Astrocyte (in vitro differentiated cells and primary cell): ENCODE measurements around the gene ST6GALNAC3. TPM values are rescaled to one million over a fixed set of nuclear protein-coding genes. Genes with fewer than 3 reads are reported as not detected.

ENCODE experiments used
- DNase-seq: peaks from one replicate; pipeline ENCODE4 v3.0.0-alpha.2; 2010; ENCODE audit warnings: low read depth
- FAIRE-seq: peaks from 2 replicates; lab custom pipeline; 2011; peaks lifted over from hg19 to GRCh38; lab: Jason Lieb, UNC
- H2AFZ ChIP-seq: 2 replicates; pipeline ENCODE4 v1.6.0; 2012; ENCODE audit warnings: low read depth, low read length, inconsistent platforms
- H3K27ac ChIP-seq: 2 replicates; pipeline ENCODE4 v1.5.1; 2011; ENCODE audit warnings: low read depth, low read length, inconsistent platforms
- H3K27me3 ChIP-seq: 2 replicates; pipeline ENCODE4 v1.6.0; 2011; ENCODE audit warnings: low read length, inconsistent platforms; ENCODE audit not compliant: insufficient read depth
- H3K36me3 ChIP-seq: 2 replicates; pipeline ENCODE4 v1.5.1; 2011; ENCODE audit warnings: low read length, inconsistent platforms; ENCODE audit not compliant: insufficient read depth
- H3K4me1 ChIP-seq: 2 replicates; pipeline ENCODE4 v1.5.1; 2011; ENCODE audit warnings: low read length, inconsistent platforms; ENCODE audit not compliant: insufficient read depth
- H3K4me2 ChIP-seq: 2 replicates; pipeline ENCODE4 v1.6.0; 2012; ENCODE audit warnings: low read length, inconsistent platforms
- H3K4me3 ChIP-seq: 2 replicates; pipeline ENCODE4 v1.5.1; 2011; ENCODE audit warnings: low read depth, mild to moderate bottlenecking, low read length, inconsistent platforms; ENCODE audit not compliant: insufficient read depth
- H3K79me2 ChIP-seq: 2 replicates; pipeline ENCODE4 v1.6.0; 2012; ENCODE audit warnings: mild to moderate bottlenecking, low read length, inconsistent platforms; ENCODE audit not compliant: insufficient read depth
- H3K9ac ChIP-seq: 2 replicates; pipeline ENCODE4 v1.6.0; 2012; ENCODE audit warnings: mild to moderate bottlenecking, low read length, inconsistent platforms
- H3K9me3 ChIP-seq: 2 replicates; pipeline ENCODE4 v1.5.1; 2012; ENCODE audit warnings: low read depth, mild to moderate bottlenecking, low read length, inconsistent platforms; ENCODE audit not compliant: insufficient read depth
- H4K20me1 ChIP-seq: 2 replicates; pipeline ENCODE4 v1.6.0; 2012; ENCODE audit warnings: low read length, inconsistent platforms; ENCODE audit not compliant: insufficient read depth
- H3K27ac Mint-ChIP-seq: one replicate; pipeline ENCODE4 v1.8.0; 2021; ENCODE audit warnings: mild to moderate bottlenecking, mixed read lengths; ENCODE audit not compliant: unreplicated experiment
- H3K27me3 Mint-ChIP-seq: one replicate; pipeline ENCODE4 v1.8.0; 2021; ENCODE audit warnings: low read depth, mixed read lengths; ENCODE audit not compliant: unreplicated experiment
- H3K36me3 Mint-ChIP-seq: one replicate; pipeline ENCODE4 v1.8.0; 2021; ENCODE audit warnings: low read depth, mixed read lengths; ENCODE audit not compliant: unreplicated experiment
- H3K4me1 Mint-ChIP-seq: one replicate; pipeline ENCODE4 v1.8.0; 2021; ENCODE audit warnings: low read depth, mixed read lengths; ENCODE audit not compliant: unreplicated experiment
- H3K4me3 Mint-ChIP-seq: one replicate; pipeline ENCODE4 v1.8.0; 2021; ENCODE audit warnings: mild to moderate bottlenecking, moderate library complexity, mixed read lengths; ENCODE audit not compliant: unreplicated experiment
- H3K9me3 Mint-ChIP-seq: one replicate; pipeline ENCODE4 v1.8.0; 2021; ENCODE audit warnings: mild to moderate bottlenecking, mixed read lengths; ENCODE audit not compliant: unreplicated experiment
- CTCF ChIP-seq: IDR thresholded peaks from 2 replicates; pipeline ENCODE4 v1.5.1; 2011; ENCODE audit warnings: low read depth, mild to moderate bottlenecking, inconsistent platforms, low read length, moderate library complexity; ENCODE audit not compliant: insufficient read depth
- EZH2 ChIP-seq: IDR thresholded peaks from 2 replicates; pipeline ENCODE4 v1.6.1; 2012; ENCODE audit warnings: mild to moderate bottlenecking, low read length, inconsistent platforms; ENCODE audit not compliant: insufficient read depth
- total RNA-seq: library from RNA; stranded (reverse); gene quantifications from 2 replicates; pipeline ENCODE4 v1.2.1, GENCODE V29; 2021

Gene ST6GALNAC3
- total RNA-seq, 1 donor from 2014 or later, result 3.2 TPM

DNA sequence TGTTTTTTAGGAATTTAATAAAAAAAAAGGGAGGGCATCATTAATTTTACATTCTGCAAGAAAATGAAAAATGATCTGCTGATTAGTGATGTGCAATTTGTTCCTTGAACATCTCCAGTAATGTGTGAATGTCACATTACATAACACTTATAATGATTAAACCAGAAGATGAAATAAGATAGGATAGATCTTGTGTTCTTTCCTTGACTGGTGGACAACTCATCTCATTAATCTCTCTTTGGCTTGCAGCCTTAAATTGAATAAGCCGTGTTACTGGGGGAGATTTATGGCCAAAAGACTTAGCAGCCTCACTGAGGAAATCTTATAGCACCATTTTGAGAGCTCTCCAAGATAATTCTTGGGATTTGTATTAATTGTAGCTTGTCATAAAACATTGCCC lies 217.2 kb downstream of the ST6GALNAC3 start:
- H3K79me2 ChIP-seq, result no peaks in the 10 kb centered on the region
- no peak overlapping the region for H3K27ac Mint-ChIP-seq

DNA sequence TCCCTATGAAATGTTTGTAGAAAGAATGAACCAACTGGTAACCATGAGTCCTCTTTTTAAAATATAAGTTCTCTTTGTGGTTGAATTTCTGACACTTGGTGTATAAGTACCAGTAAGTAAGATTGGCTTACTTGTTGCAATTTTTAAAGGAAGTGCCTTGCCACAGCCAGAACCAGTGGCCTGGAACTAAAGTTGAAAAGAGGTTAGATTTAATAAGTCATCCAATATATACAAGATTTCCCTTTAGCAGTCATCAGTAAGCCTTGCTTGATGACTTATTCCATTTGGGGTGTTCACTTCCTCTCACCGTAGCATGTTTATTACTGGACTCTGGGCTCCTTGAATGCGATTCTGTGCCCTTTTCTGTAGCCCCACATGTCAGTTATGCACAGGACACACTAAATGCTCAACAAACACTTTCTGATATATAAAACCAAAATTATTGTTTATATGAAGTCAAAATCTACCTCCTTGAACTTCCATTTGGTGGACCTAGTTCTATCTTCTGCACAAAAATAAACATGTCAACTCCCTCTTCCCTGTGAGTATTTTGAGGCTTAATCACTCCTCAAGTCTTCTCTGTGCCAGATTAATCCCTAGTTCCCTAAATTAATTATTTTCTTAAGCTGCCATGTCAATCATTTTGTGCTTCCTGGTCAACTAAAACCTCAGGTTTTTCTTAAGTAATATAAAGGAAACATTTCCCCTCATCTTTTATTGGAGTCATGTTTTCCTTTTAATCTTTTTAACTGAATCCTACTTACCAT lies 218.1 kb downstream of the ST6GALNAC3 start:
- no peak for TF ChIP-seq EZH2
- no peak for TF ChIP-seq CTCF
- no peak overlapping the region for H3K27ac ChIP-seq

More for the DNA sequence above, 217.2 kb downstream of the ST6GALNAC3 start:
- Mint-ChIP-seq H3K27me3 (peaks cover 2% of the 10 kb centered on the region), H3K36me3 (no peaks in the 10 kb centered on the region), H3K4me1 (no peaks in the 10 kb centered on the region), H3K9me3 (no peaks in the 10 kb centered on the region), H3K4me3 (no peak overlapping the region)
- Histone ChIP-seq H3K36me3 (no peaks in the 10 kb centered on the region), H2AFZ (no peak overlapping the region), H3K4me2 (no peak overlapping the region), H3K4me1 (no peaks in the 10 kb centered on the region), H3K9ac (no peak overlapping the region), H3K9me3 (no peaks in the 10 kb centered on the region), H3K4me3 (no peak overlapping the region), H3K27me3 (no peaks in the 10 kb centered on the region), H4K20me1 (no peaks in the 10 kb centered on the region), H3K27ac (no peak overlapping the region)
- DNase-seq (no peak), FAIRE-seq (no peak)
- TF ChIP-seq EZH2, result no peak
- no peak for TF ChIP-seq CTCF

DNA sequence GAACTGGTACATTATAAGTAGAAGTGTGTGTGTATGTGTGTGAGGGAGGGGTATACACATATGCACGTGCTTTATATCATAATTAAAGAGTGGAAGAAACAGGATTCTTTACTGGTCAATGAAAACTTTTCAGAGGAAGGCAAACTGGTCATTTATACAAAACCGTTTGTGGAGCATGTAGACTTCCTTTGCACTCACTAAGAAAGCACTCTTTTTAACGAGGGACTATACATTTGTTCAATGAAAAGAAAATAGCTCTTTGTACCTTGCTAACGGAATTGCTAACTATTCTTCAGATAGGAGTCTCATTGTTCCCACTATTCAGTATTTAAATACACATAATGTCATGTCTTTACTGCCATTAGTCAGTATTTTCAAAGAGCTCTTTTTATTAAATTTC lies 219.3 kb downstream of the ST6GALNAC3 start:
- H2AFZ ChIP-seq, result no peak overlapping the region
- no peak for TF ChIP-seq EZH2
- Mint-ChIP-seq H3K9me3 (no peaks in the 10 kb centered on the region), H3K4me1 (no peaks in the 10 kb centered on the region), H3K4me3 (no peak overlapping the region), H3K36me3 (no peaks in the 10 kb centered on the region), H3K27ac (no peak overlapping the region), H3K27me3 (peaks cover 2% of the 10 kb centered on the region)
- no peaks in the 10 kb centered on the region for H3K4me1 ChIP-seq
- no peaks in the 10 kb centered on the region for H3K27me3 ChIP-seq
- H3K4me2 ChIP-seq, result no peak overlapping the region
- H3K36me3 ChIP-seq, result no peaks in the 10 kb centered on the region
- H3K9me3 ChIP-seq, result no peaks in the 10 kb centered on the region
- H3K27ac ChIP-seq, result no peak overlapping the region
- H3K9ac ChIP-seq, result no peak overlapping the region
- DNase-seq (no peak), FAIRE-seq (no peak)
- no peaks in the 10 kb centered on the region for H3K79me2 ChIP-seq
- H4K20me1 ChIP-seq, result no peaks in the 10 kb centered on the region
- no peak overlapping the region for H3K4me3 ChIP-seq

More for the DNA sequence above, 218.1 kb downstream of the ST6GALNAC3 start:
- Histone ChIP-seq H3K4me3 (no peak overlapping the region), H4K20me1 (no peaks in the 10 kb centered on the region), H3K36me3 (no peaks in the 10 kb centered on the region), H3K9me3 (no peaks in the 10 kb centered on the region), H3K9ac (no peak overlapping the region), H3K4me2 (no peak overlapping the region), H2AFZ (no peak overlapping the region), H3K27me3 (no peaks in the 10 kb centered on the region), H3K4me1 (no peaks in the 10 kb centered on the region), H3K79me2 (no peaks in the 10 kb centered on the region)
- DNase-seq, result no peak
- Mint-ChIP-seq H3K4me1 (no peaks in the 10 kb centered on the region), H3K9me3 (no peaks in the 10 kb centered on the region), H3K27me3 (peaks cover 2% of the 10 kb centered on the region), H3K4me3 (no peak overlapping the region), H3K36me3 (no peaks in the 10 kb centered on the region), H3K27ac (no peak overlapping the region)
- no peak for FAIRE-seq
